Osteoblast (primary cell): Measurements from ENCODE around the gene TINAGL1. TPM values are rescaled to one million over a fixed set of nuclear protein-coding genes. Genes with fewer than 3 reads are reported as not detected.

Experiments used
- DNase-seq: peaks from one replicate; pipeline ENCODE4 v3.0.0; 2011; ENCODE audit warnings: low spot score, mixed read lengths; ENCODE audit not compliant: insufficient read length; ENCODE audit errors: missing footprints
- H2AFZ ChIP-seq: 2 replicates; pipeline ENCODE4 v1.6.0; 2011; ENCODE audit warnings: mild to moderate bottlenecking, low read length
- H3K27ac ChIP-seq: 2 replicates; pipeline ENCODE4 v1.5.1; 2011; ENCODE audit warnings: mild to moderate bottlenecking, low read depth, low read length, moderate library complexity
- H3K27me3 ChIP-seq: 2 replicates; pipeline ENCODE4 v1.6.0; 2012; ENCODE audit warnings: mild to moderate bottlenecking, control low read depth, inconsistent platforms, low read length, moderate library complexity; ENCODE audit not compliant: insufficient read depth
- H3K36me3 ChIP-seq: 2 replicates; pipeline ENCODE4 v1.5.1; 2011; ENCODE audit warnings: mild to moderate bottlenecking, low read length, control low read depth, moderate library complexity; ENCODE audit not compliant: insufficient read depth
- H3K4me1 ChIP-seq: 2 replicates; pipeline ENCODE4 v1.5.1; 2011; ENCODE audit warnings: mild to moderate bottlenecking, low read length, control low read depth, moderate library complexity; ENCODE audit not compliant: insufficient read depth
- H3K4me2 ChIP-seq: 2 replicates; pipeline ENCODE4 v1.6.0; 2011; ENCODE audit warnings: mild to moderate bottlenecking, low read length; ENCODE audit not compliant: insufficient read depth
- H3K4me3 ChIP-seq: fragments of 200-600 bp; sonication (generic); 3 replicates; pipeline ENCODE4 v1.5.1; 2012; ENCODE audit warnings: mild to moderate bottlenecking, low read length, inconsistent platforms; ENCODE audit not compliant: insufficient read depth
- H3K79me2 ChIP-seq: 2 replicates; pipeline ENCODE4 v1.6.0; 2012; ENCODE audit warnings: mild to moderate bottlenecking, low read length, control low read depth, inconsistent platforms; ENCODE audit not compliant: insufficient read depth
- H3K9me3 ChIP-seq: 2 replicates; pipeline ENCODE4 v1.5.1; 2011; ENCODE audit warnings: low read depth, low read length, control low read depth
- H4K20me1 ChIP-seq: 2 replicates; pipeline ENCODE4 v1.6.0; 2012; ENCODE audit warnings: mild to moderate bottlenecking, low read length, control low read depth; ENCODE audit not compliant: insufficient read depth
- total RNA-seq: library from RNA; depleted of rRNA; stranded (reverse); fragments of >200 nt; gene quantifications from 2 replicates; pipeline ENCODE4 v1.2.3, GENCODE V29; 2012
- TF ChIP-seq, protein P1 (sequence below): IDR thresholded peaks from 2 replicates; pipeline ENCODE4 v1.5.1; 2011; ENCODE audit warnings: mild to moderate bottlenecking, low read depth, low read length, moderate library complexity; ENCODE audit errors: extremely low read depth

The TINAGL1 gene
- total RNA-seq, 1 donor: 50.3 TPM

GRCh38 chr1:31605908-31606427, 29.7 kb downstream of the TINAGL1 start:
- Histone ChIP-seq H3K79me2 (no peaks in the 10 kb centered on the region), H3K4me3 (no peak overlapping the region), H3K9me3 (no peaks in the 10 kb centered on the region), H4K20me1 (no peaks in the 10 kb centered on the region), H3K27ac (peak overlapping the region; percentile 83), H3K4me2 (no peak overlapping the region), H3K36me3 (no peaks in the 10 kb centered on the region), H3K27me3 (no peaks in the 10 kb centered on the region), H3K4me1 (peaks cover 14% of the 10 kb centered on the region), H2AFZ (peak overlapping the region; percentile 86)
- DNase-seq: peak; percentile 93
- TF ChIP-seq, protein P1, sequence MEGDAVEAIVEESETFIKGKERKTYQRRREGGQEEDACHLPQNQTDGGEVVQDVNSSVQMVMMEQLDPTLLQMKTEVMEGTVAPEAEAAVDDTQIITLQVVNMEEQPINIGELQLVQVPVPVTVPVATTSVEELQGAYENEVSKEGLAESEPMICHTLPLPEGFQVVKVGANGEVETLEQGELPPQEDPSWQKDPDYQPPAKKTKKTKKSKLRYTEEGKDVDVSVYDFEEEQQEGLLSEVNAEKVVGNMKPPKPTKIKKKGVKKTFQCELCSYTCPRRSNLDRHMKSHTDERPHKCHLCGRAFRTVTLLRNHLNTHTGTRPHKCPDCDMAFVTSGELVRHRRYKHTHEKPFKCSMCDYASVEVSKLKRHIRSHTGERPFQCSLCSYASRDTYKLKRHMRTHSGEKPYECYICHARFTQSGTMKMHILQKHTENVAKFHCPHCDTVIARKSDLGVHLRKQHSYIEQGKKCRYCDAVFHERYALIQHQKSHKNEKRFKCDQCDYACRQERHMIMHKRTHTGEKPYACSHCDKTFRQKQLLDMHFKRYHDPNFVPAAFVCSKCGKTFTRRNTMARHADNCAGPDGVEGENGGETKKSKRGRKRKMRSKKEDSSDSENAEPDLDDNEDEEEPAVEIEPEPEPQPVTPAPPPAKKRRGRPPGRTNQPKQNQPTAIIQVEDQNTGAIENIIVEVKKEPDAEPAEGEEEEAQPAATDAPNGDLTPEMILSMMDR: no peak

GRCh38 chr1:31607360-31607759, 31.0 kb downstream of the TINAGL1 start:
- H3K4me1 ChIP-seq: peaks cover 14% of the 10 kb centered on the region
- no peak overlapping the region for H3K4me2 ChIP-seq
- TF ChIP-seq, protein P1: no peak

GRCh38 chr1:31609514-31610118, 33.3 kb downstream of the TINAGL1 start:
- no peaks in the 10 kb centered on the region for H3K79me2 ChIP-seq
- no peaks in the 10 kb centered on the region for H4K20me1 ChIP-seq
- H3K9me3 ChIP-seq: no peaks in the 10 kb centered on the region
- H3K4me2 ChIP-seq: no peak overlapping the region
- TF ChIP-seq, protein P1: no peak
- H3K27me3 ChIP-seq: no peaks in the 10 kb centered on the region
- H3K36me3 ChIP-seq: no peaks in the 10 kb centered on the region
- peak overlapping the region; percentile 18 for H2AFZ ChIP-seq
- peaks cover 14% of the 10 kb centered on the region for H3K4me1 ChIP-seq
- no peak overlapping the region for H3K27ac ChIP-seq
- peak; percentile 21 for DNase-seq
- H3K4me3 ChIP-seq: no peak overlapping the region

More at GRCh38 chr1:31607360-31607759, 31.0 kb downstream of the TINAGL1 start:
- Histone ChIP-seq H3K27me3 (no peaks in the 10 kb centered on the region), H2AFZ (no peak overlapping the region), H3K27ac (no peak overlapping the region), H4K20me1 (no peaks in the 10 kb centered on the region), H3K9me3 (no peaks in the 10 kb centered on the region), H3K79me2 (no peaks in the 10 kb centered on the region), H3K4me3 (no peak overlapping the region), H3K36me3 (no peaks in the 10 kb centered on the region)
- no peak for DNase-seq

- no peak overlapping the region for H2AFZ ChIP-seq
- TF ChIP-seq, protein P1: no peak
Measured at GRCh38 chr1:31614414-31615005, 38.2 kb downstream of the TINAGL1 start.

More at GRCh38 chr1:31614414-31615005, 38.2 kb downstream of the TINAGL1 start:
- no peak for DNase-seq
- no peaks in the 10 kb centered on the region for H3K4me1 ChIP-seq
- no peaks in the 10 kb centered on the region for H3K9me3 ChIP-seq
- H3K4me2 ChIP-seq: no peak overlapping the region
- H3K27me3 ChIP-seq: no peaks in the 10 kb centered on the region
- no peaks in the 10 kb centered on the region for H3K79me2 ChIP-seq
- H3K36me3 ChIP-seq: no peaks in the 10 kb centered on the region
- H4K20me1 ChIP-seq: no peaks in the 10 kb centered on the region
- no peak overlapping the region for H3K4me3 ChIP-seq
- no peak overlapping the region for H3K27ac ChIP-seq
